HepG2 (cell line): ENCODE results near the gene TMC4. TPM values are rescaled to one million over a fixed set of nuclear protein-coding genes. Genes with fewer than 3 reads are reported as not detected.

Experiments
- CREB1 ChIP-seq, 2 experiments: fragments of 450-650 bp in 1 of 2; IDR thresholded peaks; 2 replicates each; pipeline ENCODE4 v1.6.1; 2016 to 2017; ENCODE audit warnings: control low read depth in 1 of 2, mild to moderate bottlenecking in 1 of 2, missing compliant biosample characterization in 1 of 2, missing genetic modification characterization in 1 of 2
- GPN1 ChIP-seq: sonication (generic); formaldehyde crosslinking; IDR thresholded peaks from 2 replicates; pipeline ENCODE4 v1.5.1; 2020; ENCODE audit warnings: missing genetic modification reagents, borderline replicate concordance
- HDAC2 ChIP-seq: sonication (generic); formaldehyde crosslinking; IDR thresholded peaks from 2 replicates; pipeline ENCODE4 v1.4.0; 2020; ENCODE audit warnings: missing genetic modification reagents
- HMGA1 ChIP-seq: sonication (generic); formaldehyde crosslinking; conservative IDR thresholded peaks from 2 replicates; pipeline ENCODE4 v1.4.0; 2020; ENCODE audit warnings: missing genetic modification reagents
- MBNL3 ChIP-seq: fragments of 250-450 bp; sonication (Bioruptor Pico); conservative IDR thresholded peaks from 2 replicates; pipeline ENCODE4 v1.8.0; 2022; ENCODE audit warnings: mild to moderate bottlenecking, inconsistent platforms
- MXI1 ChIP-seq: IDR thresholded peaks from 3 replicates; pipeline ENCODE4 v1.6.1; 2012; ENCODE audit warnings: low read depth, low read length, inconsistent platforms, borderline replicate concordance
- PTBP1 ChIP-seq: fragments of 200-400 bp; formaldehyde crosslinking; IDR thresholded peaks from 2 replicates; pipeline ENCODE4 v1.6.1; 2018; ENCODE audit warnings: low read length, low read depth; ENCODE audit not compliant: poor library complexity, severe bottlenecking
- RBAK ChIP-seq: sonication (generic); formaldehyde crosslinking; IDR thresholded peaks from 2 replicates; pipeline ENCODE4 v1.5.1; 2020; ENCODE audit warnings: mild to moderate bottlenecking, missing genetic modification reagents
- ZNF12 ChIP-seq: sonication (generic); formaldehyde crosslinking; IDR thresholded peaks from 2 replicates; pipeline ENCODE4 v1.5.0; 2020; ENCODE audit warnings: missing genetic modification reagents
- ZNF546 ChIP-seq: sonication (generic); formaldehyde crosslinking; conservative IDR thresholded peaks from 2 replicates; pipeline ENCODE4 v1.8.1; 2023; ENCODE audit warnings: mild to moderate bottlenecking, missing genetic modification reagents
- ZNF652 ChIP-seq: IDR thresholded peaks from 2 replicates; pipeline ENCODE4 v1.6.1; 2016; ENCODE audit warnings: low read depth, borderline replicate concordance
- polyA plus RNA-seq, 8 experiments: library from polyadenylated mRNA; depleted of rRNA in 3 of 8; stranded (reverse) in 7 of 8; unstranded in 1 of 8; fragments of >200 nt; fragmentation: Illumina TruSeq in 4 of 8; extraction: Trizol in 4 of 8; gene quantifications; 2 replicates each; pipeline versions ENCODE4 v1.2.1 to v1.2.3, GENCODE V29; 2011 to 2016; ENCODE audit warnings: low read depth in 4 of 8, missing spikeins in 1 of 8, mixed read lengths in 1 of 8; ENCODE audit not compliant: insufficient read depth in 1 of 8
- total RNA-seq, 5 experiments: library from RNA; depleted of rRNA; stranded (reverse); fragments of >200 nt; fragmentation: Illumina TruSeq; extraction: Trizol; gene quantifications; 2 replicates each; pipeline ENCODE4 v1.2.3, GENCODE V29; 2016; ENCODE audit warnings: low read depth in 1 of 5
- TF ChIP-seq, protein P1 (sequence below): conservative IDR thresholded peaks from 2 replicates; pipeline ENCODE4 v1.6.1; 2018; ENCODE audit warnings: missing genetic modification reagents
- TF ChIP-seq, protein P2 (sequence below): sonication (generic); formaldehyde crosslinking; IDR thresholded peaks from 2 replicates; pipeline ENCODE4 v1.5.1; 2020; ENCODE audit warnings: mild to moderate bottlenecking, missing genetic modification reagents, borderline replicate concordance
- TF ChIP-seq, protein P3 (sequence below): sonication (generic); formaldehyde crosslinking; IDR thresholded peaks from 2 replicates; pipeline ENCODE4 v1.4.0; 2020; ENCODE audit warnings: low read depth, missing genetic modification reagents
- TF ChIP-seq, protein P4 (sequence below), 2 experiments: sonication (generic) in 1 of 2; formaldehyde crosslinking in 1 of 2; IDR thresholded peaks; 2 replicates each; pipeline versions ENCODE4 v1.5.1 to v1.6.1; 2011 to 2020; ENCODE audit warnings: borderline replicate concordance in 1 of 2, low read depth in 1 of 2, low read length in 1 of 2, mild to moderate bottlenecking in 1 of 2, missing genetic modification reagents in 1 of 2, moderate library complexity in 1 of 2

The TMC4 gene
- total and polyA plus RNA-seq, 2 of the 13 experiments (the other 11 are each of a cell fraction or from before 2014, with no cell fraction given), result 0.13 to 0.24 TPM

DNA sequence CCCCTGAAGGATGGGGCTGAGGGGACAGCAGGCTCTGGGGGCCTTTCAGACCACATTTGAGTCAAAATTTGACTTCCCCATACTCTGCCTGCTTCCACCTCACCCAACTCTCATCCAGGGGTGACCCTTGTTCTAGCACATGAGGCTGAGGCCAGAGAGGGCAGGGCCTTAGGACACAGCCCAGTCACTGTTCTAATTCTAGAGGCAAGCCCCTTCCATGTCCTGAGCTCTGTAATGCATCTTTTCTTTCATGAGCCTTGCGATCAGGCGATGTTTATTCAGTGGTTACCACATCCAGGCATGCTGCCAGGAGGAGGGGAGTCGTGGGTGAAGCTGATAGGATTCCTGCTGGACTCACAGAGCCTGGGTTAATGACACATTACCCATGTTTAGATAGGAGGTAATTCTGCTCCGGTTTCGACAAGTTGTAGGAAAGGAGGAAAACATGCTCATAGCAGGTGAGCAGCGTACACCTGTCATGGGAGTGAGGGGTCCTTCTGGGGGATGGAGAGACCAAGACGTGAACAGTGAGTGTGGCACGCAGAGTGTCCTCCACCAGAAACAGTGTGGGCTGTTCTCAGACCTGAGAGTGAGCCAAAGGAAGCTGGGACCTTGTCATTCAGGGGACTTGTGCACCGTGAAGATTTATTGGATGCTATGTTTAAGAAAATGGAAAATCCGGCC lies 37.0 kb upstream of the TMC4 start (continued):
- TF ChIP-seq ZNF652 (peak; percentile 37; the same call in 1 of the 2 replicates), GPN1 (no peak), HDAC2 (CRISPR knock-in tag) (peak; percentile 94), MBNL3 (no peak), PTBP1 (no peak), ZNF12 (CRISPR knock-in tag) (no peak), RBAK (CRISPR knock-in tag) (no peak), CREB1 (IDR thresholded peaks at IDR 0.05) (no peak), CREB1 (CRISPR knock-in tag; IDR thresholded peaks at IDR 0.05) (peak; percentile 43; the same call in 1 of the 2 replicates), HMGA1 (CRISPR knock-in tag) (no peak), ZNF546 (CRISPR knock-in tag) (no peak), MXI1 (peak; percentile 75; the same call in 2 of the 3 replicates)
- TF ChIP-seq, protein P1, sequence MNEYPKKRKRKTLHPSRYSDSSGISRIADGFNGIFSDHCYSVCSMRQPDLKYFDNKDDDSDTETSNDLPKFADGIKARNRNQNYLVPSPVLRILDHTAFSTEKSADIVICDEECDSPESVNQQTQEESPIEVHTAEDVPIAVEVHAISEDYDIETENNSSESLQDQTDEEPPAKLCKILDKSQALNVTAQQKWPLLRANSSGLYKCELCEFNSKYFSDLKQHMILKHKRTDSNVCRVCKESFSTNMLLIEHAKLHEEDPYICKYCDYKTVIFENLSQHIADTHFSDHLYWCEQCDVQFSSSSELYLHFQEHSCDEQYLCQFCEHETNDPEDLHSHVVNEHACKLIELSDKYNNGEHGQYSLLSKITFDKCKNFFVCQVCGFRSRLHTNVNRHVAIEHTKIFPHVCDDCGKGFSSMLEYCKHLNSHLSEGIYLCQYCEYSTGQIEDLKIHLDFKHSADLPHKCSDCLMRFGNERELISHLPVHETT (CRISPR knock-in tag), result peak; percentile 50; the same call in 1 of the 2 replicates
- TF ChIP-seq, protein P2, sequence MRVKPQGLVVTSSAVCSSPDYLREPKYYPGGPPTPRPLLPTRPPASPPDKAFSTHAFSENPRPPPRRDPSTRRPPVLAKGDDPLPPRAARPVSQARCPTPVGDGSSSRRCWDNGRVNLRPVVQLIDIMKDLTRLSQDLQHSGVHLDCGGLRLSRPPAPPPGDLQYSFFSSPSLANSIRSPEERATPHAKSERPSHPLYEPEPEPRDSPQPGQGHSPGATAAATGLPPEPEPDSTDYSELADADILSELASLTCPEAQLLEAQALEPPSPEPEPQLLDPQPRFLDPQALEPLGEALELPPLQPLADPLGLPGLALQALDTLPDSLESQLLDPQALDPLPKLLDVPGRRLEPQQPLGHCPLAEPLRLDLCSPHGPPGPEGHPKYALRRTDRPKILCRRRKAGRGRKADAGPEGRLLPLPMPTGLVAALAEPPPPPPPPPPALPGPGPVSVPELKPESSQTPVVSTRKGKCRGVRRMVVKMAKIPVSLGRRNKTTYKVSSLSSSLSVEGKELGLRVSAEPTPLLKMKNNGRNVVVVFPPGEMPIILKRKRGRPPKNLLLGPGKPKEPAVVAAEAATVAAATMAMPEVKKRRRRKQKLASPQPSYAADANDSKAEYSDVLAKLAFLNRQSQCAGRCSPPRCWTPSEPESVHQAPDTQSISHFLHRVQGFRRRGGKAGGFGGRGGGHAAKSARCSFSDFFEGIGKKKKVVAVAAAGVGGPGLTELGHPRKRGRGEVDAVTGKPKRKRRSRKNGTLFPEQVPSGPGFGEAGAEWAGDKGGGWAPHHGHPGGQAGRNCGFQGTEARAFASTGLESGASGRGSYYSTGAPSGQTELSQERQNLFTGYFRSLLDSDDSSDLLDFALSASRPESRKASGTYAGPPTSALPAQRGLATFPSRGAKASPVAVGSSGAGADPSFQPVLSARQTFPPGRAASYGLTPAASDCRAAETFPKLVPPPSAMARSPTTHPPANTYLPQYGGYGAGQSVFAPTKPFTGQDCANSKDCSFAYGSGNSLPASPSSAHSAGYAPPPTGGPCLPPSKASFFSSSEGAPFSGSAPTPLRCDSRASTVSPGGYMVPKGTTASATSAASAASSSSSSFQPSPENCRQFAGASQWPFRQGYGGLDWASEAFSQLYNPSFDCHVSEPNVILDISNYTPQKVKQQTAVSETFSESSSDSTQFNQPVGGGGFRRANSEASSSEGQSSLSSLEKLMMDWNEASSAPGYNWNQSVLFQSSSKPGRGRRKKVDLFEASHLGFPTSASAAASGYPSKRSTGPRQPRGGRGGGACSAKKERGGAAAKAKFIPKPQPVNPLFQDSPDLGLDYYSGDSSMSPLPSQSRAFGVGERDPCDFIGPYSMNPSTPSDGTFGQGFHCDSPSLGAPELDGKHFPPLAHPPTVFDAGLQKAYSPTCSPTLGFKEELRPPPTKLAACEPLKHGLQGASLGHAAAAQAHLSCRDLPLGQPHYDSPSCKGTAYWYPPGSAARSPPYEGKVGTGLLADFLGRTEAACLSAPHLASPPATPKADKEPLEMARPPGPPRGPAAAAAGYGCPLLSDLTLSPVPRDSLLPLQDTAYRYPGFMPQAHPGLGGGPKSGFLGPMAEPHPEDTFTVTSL (CRISPR knock-in tag), result no peak; the same call in 1 of the 2 replicates
- TF ChIP-seq, protein P3, sequence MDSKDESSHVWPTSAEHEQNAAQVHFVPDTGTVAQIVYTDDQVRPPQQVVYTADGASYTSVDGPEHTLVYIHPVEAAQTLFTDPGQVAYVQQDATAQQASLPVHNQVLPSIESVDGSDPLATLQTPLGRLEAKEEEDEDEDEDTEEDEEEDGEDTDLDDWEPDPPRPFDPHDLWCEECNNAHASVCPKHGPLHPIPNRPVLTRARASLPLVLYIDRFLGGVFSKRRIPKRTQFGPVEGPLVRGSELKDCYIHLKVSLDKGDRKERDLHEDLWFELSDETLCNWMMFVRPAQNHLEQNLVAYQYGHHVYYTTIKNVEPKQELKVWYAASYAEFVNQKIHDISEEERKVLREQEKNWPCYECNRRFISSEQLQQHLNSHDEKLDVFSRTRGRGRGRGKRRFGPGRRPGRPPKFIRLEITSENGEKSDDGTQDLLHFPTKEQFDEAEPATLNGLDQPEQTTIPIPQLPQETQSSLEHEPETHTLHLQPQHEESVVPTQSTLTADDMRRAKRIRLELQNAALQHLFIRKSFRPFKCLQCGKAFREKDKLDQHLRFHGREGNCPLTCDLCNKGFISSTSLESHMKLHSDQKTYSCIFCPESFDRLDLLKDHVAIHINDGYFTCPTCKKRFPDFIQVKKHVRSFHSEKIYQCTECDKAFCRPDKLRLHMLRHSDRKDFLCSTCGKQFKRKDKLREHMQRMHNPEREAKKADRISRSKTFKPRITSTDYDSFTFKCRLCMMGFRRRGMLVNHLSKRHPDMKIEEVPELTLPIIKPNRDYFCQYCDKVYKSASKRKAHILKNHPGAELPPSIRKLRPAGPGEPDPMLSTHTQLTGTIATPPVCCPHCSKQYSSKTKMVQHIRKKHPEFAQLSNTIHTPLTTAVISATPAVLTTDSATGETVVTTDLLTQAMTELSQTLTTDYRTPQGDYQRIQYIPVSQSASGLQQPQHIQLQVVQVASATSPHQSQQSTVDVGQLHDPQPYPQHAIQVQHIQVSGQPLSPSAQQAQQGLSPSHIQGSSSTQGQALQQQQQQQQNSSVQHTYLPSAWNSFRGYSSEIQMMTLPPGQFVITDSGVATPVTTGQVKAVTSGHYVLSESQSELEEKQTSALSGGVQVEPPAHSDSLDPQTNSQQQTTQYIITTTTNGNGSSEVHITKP, result no peak
- TF ChIP-seq, protein P4, sequence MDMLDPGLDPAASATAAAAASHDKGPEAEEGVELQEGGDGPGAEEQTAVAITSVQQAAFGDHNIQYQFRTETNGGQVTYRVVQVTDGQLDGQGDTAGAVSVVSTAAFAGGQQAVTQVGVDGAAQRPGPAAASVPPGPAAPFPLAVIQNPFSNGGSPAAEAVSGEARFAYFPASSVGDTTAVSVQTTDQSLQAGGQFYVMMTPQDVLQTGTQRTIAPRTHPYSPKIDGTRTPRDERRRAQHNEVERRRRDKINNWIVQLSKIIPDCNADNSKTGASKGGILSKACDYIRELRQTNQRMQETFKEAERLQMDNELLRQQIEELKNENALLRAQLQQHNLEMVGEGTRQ (IDR thresholded peaks at IDR 0.05; ENCODE audit: low read depth, low read length), result no peak
- TF ChIP-seq, protein P4 (CRISPR knock-in tag; IDR thresholded peaks at IDR 0.05; ENCODE audit: borderline replicate concordance), result no peak
